Embryonic facial prominence (tissue), 1 donor: ENCODE measurements around the gene PRR36.
A peak's percentile ranks its signal among the peaks of the same experiment; 100 is the strongest.
"Not testable (repeated sequence)": the region's sequence is repeated elsewhere in the genome, so short reads cannot be mapped to it uniquely, and the experiment has no call there.

ENCODE experiments used
- DNase-seq: peaks from one replicate; pipeline ENCODE4 v3.0.0-alpha.2; 2016; ENCODE audit errors: extremely low spot score

Gene PRR36

DNA sequence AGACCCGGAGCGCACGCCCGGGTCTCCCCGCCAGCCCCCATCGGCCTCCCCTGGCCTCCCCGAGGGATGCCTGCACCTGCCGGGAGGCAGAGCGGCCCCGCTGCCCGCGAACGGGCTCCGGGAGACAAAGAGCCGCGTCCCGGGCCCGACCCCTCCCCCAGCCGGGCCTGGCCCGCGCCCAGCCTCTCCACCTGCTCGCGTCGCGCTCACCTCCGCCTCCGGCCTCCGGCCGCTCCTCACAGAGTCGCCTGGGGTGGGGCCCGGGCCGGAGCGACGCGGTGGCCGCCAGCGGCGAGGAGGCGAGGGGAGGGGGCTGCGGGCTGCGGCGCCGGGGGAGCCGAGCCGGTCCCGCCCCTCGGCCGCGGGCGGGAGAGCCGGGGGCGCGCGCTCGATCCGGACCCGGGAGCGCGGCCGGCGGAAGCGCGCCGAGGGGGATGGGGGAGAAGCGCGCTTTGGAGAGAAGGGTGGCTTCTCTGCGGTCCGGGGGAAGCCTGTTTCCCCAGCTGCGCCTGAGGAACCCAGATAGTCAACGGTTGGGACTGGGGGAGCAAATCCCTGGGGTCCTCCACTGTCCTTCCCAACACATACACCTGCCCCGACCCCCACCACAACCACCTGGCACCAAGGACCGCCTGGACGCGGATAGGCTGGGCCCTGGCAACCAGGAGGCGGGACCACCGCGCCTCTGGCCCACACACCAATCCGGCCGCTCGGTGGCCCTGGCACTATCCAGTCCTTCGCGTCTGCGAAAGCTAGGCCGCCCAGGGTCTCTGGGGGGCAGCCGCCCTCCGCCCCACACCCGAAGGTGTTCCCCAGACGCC is at the start of gene PRR36:
PRR36 (minus strand) TSS at position 315 of the 821 bp plus-strand sequence. CDS start 701 bp downstream, outside the sequence.
- DNase-seq, result no peak

DNA sequence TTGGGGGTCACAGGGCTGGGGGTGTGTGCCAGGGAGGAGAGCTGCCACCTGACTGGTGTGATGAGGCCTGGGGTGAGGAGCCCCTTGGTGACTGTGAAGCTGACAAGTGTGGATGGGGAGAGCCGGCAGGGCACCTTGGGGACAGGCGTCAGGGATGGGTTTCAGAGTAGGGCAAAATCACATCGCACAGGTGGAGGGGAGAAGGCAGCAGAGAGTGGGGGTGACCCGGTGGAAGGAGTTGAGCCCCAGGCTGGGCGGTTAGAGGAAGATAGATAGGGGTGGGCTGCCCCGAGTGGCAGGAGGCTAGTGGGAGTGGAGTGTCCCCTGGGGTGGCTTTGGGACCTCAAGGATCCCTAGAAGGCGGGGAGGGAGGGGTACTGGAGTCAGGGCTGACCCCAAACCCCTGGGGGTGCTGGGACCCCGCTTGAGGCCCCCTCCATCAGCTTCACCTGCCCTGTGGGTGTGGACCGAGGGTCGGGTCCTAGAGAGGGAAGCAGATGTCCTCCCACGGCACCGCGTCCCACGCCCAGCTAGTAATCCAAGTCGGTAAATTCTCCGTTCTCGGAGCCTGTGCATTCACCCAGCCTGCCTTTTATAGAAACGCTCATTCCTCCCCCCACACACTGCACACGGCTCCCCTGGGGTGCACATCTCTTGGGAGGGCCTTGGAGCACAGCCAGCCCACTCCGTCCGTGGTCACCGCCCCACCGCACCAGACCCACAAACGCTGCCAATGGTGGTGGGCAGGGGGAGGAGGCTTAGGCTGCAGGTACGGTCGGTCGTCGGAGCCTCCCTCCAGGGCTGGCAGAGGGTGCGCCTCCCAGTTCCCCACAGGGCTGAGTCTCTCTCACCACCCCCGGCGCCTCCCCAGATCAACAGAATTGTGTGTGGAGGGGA is 49.4 kb upstream of the PRR36 start:
- no peak for DNase-seq

DNA sequence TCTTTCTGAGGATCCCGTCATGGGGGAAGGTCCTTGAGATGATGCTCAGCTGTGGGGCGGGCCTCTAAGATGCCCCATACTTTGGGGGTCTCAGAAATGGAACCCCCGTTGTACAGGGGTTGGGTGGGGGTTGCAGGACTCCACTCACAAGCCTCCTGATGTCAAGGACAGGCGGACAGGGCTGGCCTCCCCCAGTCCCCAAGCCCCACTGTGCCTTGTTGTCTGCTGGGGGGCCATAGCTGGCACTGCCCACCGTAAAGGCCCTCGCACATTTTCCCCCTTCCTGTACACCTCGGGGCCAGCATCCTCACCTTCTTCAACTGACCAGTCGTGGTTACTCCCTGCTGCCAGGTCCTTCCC is 48.6 kb upstream of the PRR36 start:
- DNase-seq, result no peak

GRCh38 chr19:7921967-7922835 is 48.0 kb upstream of the PRR36 start:
- no peak for DNase-seq

- no peak for DNase-seq
Measured at GRCh38 chr19:7921302-7921966, 47.2 kb upstream of the PRR36 start.

DNA sequence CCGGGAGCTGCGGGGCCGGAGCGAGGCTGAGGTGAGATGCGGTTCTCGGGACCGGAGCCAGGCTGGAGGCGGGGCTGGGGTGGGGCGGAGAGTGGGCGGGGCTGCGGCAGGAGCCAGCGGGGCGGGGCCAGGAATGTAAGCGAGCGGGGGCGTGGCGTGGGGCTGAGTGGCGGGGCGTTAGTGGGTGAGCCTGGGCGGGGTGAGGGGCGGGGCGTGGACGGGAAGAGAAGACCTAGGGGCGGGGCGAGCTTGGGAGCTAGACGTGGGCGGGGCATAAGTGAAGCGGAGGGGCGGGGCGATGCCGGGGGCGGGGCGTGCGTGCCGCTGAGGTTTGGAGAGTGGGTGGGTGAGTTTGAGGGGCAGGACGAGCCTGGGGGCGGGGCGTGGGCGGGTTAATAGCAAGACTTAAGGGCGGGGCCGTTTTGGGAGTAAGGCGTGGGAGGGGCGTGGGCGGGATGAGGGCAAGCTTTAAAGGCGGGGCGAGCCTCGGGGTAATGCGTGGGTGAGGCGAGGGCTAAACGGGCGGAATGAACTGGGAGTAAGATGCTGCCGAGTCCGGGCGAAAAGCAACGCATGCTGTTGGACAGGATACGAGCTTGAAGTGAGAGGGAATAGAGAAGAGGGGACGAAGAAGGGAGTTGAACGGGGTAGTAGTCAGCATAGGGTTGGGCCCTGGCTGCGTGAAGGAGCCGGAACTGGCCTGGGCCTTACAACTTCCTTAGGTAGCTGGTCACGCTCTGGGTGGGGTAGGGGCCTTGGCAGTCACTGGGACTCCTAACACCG is 46.5 kb upstream of the PRR36 start:
- DNase-seq, result peak; percentile 98

DNA sequence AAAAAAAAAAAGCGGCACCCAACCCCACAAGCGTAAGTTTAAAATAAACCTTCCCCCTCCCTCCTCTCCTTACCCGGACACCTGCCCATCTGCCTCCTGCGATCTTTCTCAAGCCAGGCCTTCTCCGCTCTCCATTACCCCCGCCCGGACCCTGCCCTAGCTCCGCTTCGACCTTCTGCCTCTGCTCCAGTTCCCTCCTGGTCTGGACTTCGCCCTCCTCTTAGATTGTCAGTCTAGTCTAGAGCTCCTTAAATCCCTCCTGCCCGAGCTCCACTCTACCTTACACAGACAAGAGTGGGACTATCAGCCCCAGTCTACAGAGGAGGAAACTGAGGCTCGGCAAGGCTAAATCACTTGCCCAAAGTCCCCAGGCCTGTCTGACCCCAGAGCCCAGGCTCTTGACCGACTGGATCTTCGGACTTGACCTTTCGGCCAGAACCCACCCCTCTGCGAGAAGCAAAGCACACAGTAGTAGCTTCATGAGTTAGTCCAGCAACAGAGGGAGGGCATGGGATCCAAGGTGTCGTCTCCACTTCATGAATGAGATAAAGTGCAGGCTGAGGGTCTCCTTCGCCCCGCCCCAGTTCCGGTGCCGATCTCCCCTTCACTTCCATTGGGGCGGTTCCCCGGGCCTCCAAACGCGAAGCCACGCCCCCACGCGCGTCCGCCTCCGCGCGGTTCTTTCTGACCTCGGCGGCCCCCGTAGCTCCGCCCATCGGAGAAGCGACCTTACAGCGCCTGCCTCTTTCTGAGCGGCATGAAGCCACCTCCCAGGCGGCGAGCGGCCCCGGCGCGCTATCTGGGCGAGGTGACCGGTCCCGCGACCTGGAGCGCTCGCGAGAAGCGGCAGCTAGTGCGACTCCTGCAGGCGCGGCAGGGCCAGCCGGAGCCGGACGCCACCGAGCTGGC is 45.7 kb upstream of the PRR36 start, which contains the start of gene SNAPC2:
SNAPC2 (plus strand) TSS at position 729 of the 909 bp plus-strand sequence; CDS start at position 758, 29 bp downstream.
- DNase-seq, result peak; percentile 82

- no peak for DNase-seq
Measured at GRCh38 chr19:7918615-7919421, 44.6 kb upstream of the PRR36 start.

DNA sequence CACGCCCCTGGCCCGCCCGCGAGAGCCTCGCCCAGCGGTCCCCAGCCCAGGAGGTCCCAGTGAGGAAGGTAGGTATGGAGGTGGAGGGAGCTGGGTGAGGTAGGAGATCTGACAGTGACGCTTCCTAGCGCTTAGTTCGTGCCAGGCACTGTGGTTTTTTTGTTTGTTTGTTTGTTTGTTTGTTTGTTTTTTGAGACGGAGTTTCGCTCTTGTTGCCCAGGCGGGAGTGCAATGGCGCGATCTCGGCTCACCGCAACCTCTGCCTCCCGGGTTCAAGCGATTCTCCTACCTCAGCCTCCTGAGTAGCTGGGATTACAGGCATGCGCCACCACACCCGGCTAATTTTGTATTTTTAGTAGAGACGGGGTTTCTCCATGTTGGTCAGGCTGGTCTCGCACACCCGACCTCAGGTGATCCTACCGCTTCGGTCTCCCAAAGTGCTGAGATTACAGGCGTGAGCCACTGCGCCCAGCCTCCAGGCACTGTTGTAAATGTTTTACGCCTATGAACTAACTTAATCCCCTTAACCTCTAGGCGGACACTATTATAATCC is 43.9 kb upstream of the PRR36 start:
- DNase-seq, result not testable (repeated sequence)

GRCh38 chr19:7917267-7918061 is 43.3 kb upstream of the PRR36 start:
- no peak for DNase-seq

- DNase-seq, result no peak
Measured at GRCh38 chr19:7916955-7917266, 42.7 kb upstream of the PRR36 start.

GRCh38 chr19:7916103-7916954 is 42.1 kb upstream of the PRR36 start:
- no peak for DNase-seq

GRCh38 chr19:7915250-7916102 is 41.3 kb upstream of the PRR36 start:
- DNase-seq, result no peak

DNA sequence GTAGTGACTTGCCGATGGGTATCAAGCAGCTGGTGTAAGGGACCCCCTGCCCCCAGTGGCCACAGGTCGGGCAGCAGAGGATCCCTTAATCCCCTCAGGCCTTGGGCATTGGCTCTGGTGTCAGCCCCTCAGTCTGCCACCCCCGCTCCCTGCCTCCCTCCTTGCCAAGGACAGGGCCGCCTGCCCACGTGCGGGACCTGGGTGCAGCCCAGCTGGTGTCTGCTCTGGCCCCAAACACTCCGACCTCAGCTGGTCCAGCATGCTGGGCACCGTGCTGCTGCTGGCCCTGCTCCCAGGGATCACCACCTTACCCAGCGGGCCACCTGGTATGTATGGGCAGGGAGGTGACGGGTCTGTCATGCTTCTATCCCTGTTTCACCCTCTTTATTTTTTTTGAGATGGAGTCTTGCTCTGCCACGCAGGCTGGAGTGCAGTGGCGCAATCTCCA is 40.4 kb upstream of the PRR36 start, which contains the start of gene TGFBR3L:
TGFBR3L (plus strand) TSS at position 233 of the 448 bp plus-strand sequence.
- no peak for DNase-seq

DNA sequence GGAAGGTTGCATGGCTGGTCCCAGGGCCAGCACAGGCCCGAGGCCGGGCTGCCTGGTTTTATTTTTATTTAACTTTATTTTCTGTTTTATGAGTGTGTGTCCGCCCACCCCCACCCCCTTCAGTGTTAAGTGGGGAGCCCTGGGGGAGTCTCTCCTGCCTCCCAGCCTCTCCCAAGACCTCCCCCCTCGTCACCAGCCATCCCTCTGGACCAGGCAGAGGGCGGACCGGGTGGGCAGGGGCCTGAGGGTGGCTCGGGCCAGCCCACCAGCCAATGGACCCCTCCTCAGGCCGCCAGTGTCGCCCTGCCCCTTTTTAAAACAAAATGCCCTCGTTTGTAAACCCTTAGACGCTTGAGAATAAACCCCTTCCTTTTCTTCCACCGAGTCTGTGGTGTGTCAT is 39.9 kb upstream of the PRR36 start:
- no peak for DNase-seq
